SK-N-SH (cell line): ENCODE results near the gene ZCRB1. TPM values are rescaled to one million over a fixed set of nuclear protein-coding genes. Genes with fewer than 3 reads are reported as not detected.
A peak's percentile ranks its signal among the peaks of the same experiment; 100 is the strongest.
"Not testable (repeated sequence)": the region's sequence is repeated elsewhere in the genome, so short reads cannot be mapped to it uniquely, and the experiment has no call there.

Experiments used
- CTCF ChIA-PET: fragments of 300-600, 350-600 bp; formaldehyde crosslinking; extraction: SDS; loops from one replicate; lab custom pipeline; 2021; lab: Yijun Ruan, JAX
- POLR2A ChIA-PET: fragments of 350-600 bp; sonication (Branson Sonifier 250); formaldehyde crosslinking; extraction: SDS; loops from one replicate; lab custom pipeline; 2020; ENCODE audit warnings: antibody characterized with exemption, inconsistent platforms; lab: Yijun Ruan, JAX
- DNase-seq: peaks from one replicate; pipeline ENCODE4 v3.0.0; 2012
- H2AFZ ChIP-seq: fragments of 200-600 bp; sonication (generic); 2 replicates; pipeline ENCODE4 v1.8.1; 2016; ENCODE audit warnings: antibody characterized with exemption, mild to moderate bottlenecking, low read depth
- H3F3A ChIP-seq: fragments of 200-600 bp; sonication (generic); replicated peaks from 2 replicates; pipeline ENCODE3; 2016; ENCODE audit warnings: antibody characterized with exemption, mild to moderate bottlenecking; ENCODE audit not compliant: insufficient read depth
- H3K27ac ChIP-seq, 2 experiments: fragments of 200-500 bp in 1 of 2; fragments of 200-600 bp in 1 of 2; sonication (Bioruptor generic) in 1 of 2; sonication (generic), shearing (Covaris generic) in 1 of 2; 2 replicates each; pipeline versions ENCODE4 v1.5.1 to v1.6.1; 2014 to 2016; ENCODE audit warnings: low read depth in 2 of 2, inconsistent platforms in 1 of 2, low read length in 1 of 2, mild to moderate bottlenecking in 1 of 2, mixed read lengths in 1 of 2
- H3K27me3 ChIP-seq: fragments of 200-600 bp; sonication (generic), shearing (Covaris generic); 2 replicates; pipeline ENCODE4 v1.6.1; 2016; ENCODE audit warnings: mixed run types; ENCODE audit not compliant: insufficient read depth
- H3K36me3 ChIP-seq, 2 experiments: fragments of 200-500 bp in 1 of 2; fragments of 200-600 bp in 1 of 2; sonication (Bioruptor generic) in 1 of 2; sonication (generic) in 1 of 2; replicated peaks in 1 of 2; 2 replicates each; pipeline versions ENCODE3 to v1.5.1; 2014 to 2016; ENCODE audit warnings: low read length in 1 of 2, mild to moderate bottlenecking in 1 of 2; ENCODE audit not compliant: insufficient read depth in 2 of 2, control insufficient read depth in 1 of 2
- H3K4me1 ChIP-seq, 2 experiments: fragments of 200-500 bp in 1 of 2; fragments of 200-600 bp in 1 of 2; sonication (Bioruptor generic) in 1 of 2; sonication (generic), shearing (Covaris generic) in 1 of 2; 2 replicates each; pipeline versions ENCODE4 v1.5.1 to v1.6.1; 2014 to 2016; ENCODE audit warnings: low read depth in 1 of 2, low read length in 1 of 2, mixed run types in 1 of 2; ENCODE audit not compliant: insufficient read depth in 2 of 2, control insufficient read depth in 1 of 2
- H3K4me2 ChIP-seq: fragments of 200-600 bp; sonication (generic), shearing (Covaris generic); 2 replicates; pipeline ENCODE4 v1.6.1; 2017; ENCODE audit warnings: mixed run types
- H3K4me3 ChIP-seq, 2 experiments: fragments of 200-500 bp in 1 of 2; fragments of 200-600 bp in 1 of 2; sonication (Bioruptor generic) in 1 of 2; sonication (generic), shearing (Covaris generic) in 1 of 2; 2 replicates each; pipeline versions ENCODE4 v1.5.1 to v1.8.1; 2014 to 2016; ENCODE audit warnings: low read depth in 2 of 2, inconsistent platforms in 1 of 2, low read length in 1 of 2, mild to moderate bottlenecking in 1 of 2, mixed read lengths in 1 of 2, moderate library complexity in 1 of 2
- H3K79me2 ChIP-seq: fragments of 200-600 bp; sonication (generic); 2 replicates; pipeline ENCODE4 v1.8.1; 2017; ENCODE audit warnings: mild to moderate bottlenecking; ENCODE audit not compliant: insufficient read depth
- H3K9ac ChIP-seq: fragments of 200-600 bp; sonication (generic); 2 replicates; pipeline ENCODE4 v1.6.1; 2017; ENCODE audit warnings: mixed run types
- H3K9me2 ChIP-seq: fragments of 200-600 bp; sonication (generic); 2 replicates; pipeline ENCODE4 v1.6.1; 2017; ENCODE audit warnings: mixed run types
- H3K9me3 ChIP-seq: fragments of 200-600 bp; sonication (generic); 2 replicates; pipeline ENCODE4 v1.6.1; 2017; ENCODE audit warnings: mixed run types, mild to moderate bottlenecking, moderate library complexity
- H4K20me1 ChIP-seq: fragments of 200-600 bp; sonication (generic); 2 replicates; pipeline ENCODE4 v1.6.1; 2017; ENCODE audit warnings: mild to moderate bottlenecking, mixed run types; ENCODE audit not compliant: insufficient read depth
- CTCF ChIP-seq: fragments of 200-600 bp; sonication (generic); IDR thresholded peaks from 2 replicates; pipeline ENCODE4 v1.6.1; 2017; ENCODE audit warnings: antibody characterized with exemption, mild to moderate bottlenecking, moderate library complexity
- FOXM1 ChIP-seq: IDR thresholded peaks from 2 replicates; pipeline ENCODE4 v1.4.0; 2012; ENCODE audit warnings: low read depth, mild to moderate bottlenecking
- MXI1 ChIP-seq: IDR thresholded peaks from 2 replicates; pipeline ENCODE4 v1.6.1; 2012; ENCODE audit warnings: mild to moderate bottlenecking, low read depth, low read length, improper control_type of control experiment
- PBX3 ChIP-seq: IDR thresholded peaks from 2 replicates; pipeline ENCODE4; 2012
- RAD21 ChIP-seq: IDR thresholded peaks from 2 replicates; pipeline ENCODE4 v1.6.1; 2012; ENCODE audit warnings: mild to moderate bottlenecking, low read length
- REST ChIP-seq: IDR thresholded peaks from 2 replicates; pipeline ENCODE4 v1.6.1; 2012; ENCODE audit warnings: mild to moderate bottlenecking, low read depth, low read length, moderate library complexity
- RFX5 ChIP-seq: IDR thresholded peaks from 2 replicates; pipeline ENCODE4 v1.6.1; 2012; ENCODE audit warnings: mild to moderate bottlenecking, improper control_type of control experiment, low read length
- SMC3 ChIP-seq: IDR thresholded peaks from 2 replicates; pipeline ENCODE4 v1.6.1; 2012; ENCODE audit warnings: low read depth, low read length, improper control_type of control experiment
- TAF1 ChIP-seq: IDR thresholded peaks from 2 replicates; pipeline ENCODE4 v1.6.1; 2012; ENCODE audit warnings: low read depth, mild to moderate bottlenecking, low read length, moderate library complexity, borderline replicate concordance
- TEAD4 ChIP-seq: IDR thresholded peaks from 2 replicates; pipeline ENCODE4 v1.4.0; 2012; ENCODE audit warnings: mild to moderate bottlenecking, borderline replicate concordance; ENCODE audit not compliant: insufficient read depth
- WGBS: methylation state at CpG from one replicate; pipeline ENCODE4 v1.1.6; 2017; ENCODE audit warnings: low lambda C conversion rate; 5-methylcytosine and 5-hydroxymethylcytosine counted together
- polyA plus RNA-seq, 3 experiments: library from polyadenylated mRNA; depleted of rRNA; stranded (reverse); fragments of >200 nt; gene quantifications; 2 replicates each; pipeline ENCODE4 v1.2.3, GENCODE V29; 2012

ZCRB1 gene
- polyA plus RNA-seq, 1 of the 3 experiments (the other 2 are of a cell fraction), result 18.7 TPM

DNA sequence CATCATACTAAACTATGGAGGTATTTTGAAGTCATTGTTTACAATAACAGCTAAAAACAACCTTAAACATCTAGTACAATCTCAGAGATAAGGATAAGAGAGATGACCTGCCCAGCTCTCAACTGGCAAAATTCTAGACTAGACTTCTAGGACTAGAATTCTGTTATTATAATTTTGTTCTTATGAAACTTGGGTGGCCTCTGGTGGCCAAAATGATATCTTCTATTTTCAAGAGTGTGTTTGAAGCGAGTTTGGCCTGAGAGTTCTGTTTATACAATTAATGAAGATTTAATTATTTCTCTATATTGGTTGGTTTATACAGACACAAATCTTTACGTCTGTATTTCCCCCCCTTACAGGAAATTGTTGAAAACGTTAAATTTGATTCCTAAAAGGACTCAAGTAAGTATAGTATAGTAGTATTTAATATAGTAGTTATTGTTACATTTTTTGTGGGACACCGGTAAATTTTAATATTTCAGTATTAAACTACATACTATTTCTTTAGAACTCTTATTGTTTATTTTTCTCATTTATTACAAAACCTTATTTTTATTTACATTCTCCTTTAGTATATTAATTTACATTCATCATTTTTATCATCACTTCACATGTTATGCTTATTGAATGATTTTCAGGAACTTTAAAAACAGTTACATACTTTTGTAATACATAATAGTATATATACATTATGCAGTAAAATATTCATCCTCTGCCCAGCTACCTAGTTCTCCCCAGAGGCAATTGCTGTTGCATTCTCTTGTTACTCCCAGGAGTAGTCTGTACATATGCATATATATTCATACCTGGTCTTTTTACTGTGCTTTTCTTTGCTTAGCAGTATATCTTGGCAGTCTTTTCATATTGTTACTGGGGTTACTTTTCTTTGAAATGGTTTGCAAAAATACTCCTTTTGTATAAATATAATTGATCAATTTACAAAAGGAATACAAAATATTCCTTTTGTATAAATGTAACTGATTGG lies 6.7 kb upstream of the ZCRB1 start:
- peaks cover 17 to 20% of the 10 kb centered on the region in 2 experiments for H3K36me3 ChIP-seq
- H3K9me3 ChIP-seq, result no peaks in the 10 kb centered on the region
- H3K79me2 ChIP-seq, result peaks cover 97% of the 10 kb centered on the region
- WGBS, result 17% methylated on average over 4 of the region's 4 CpGs
- no peaks in the 10 kb centered on the region for H3K27me3 ChIP-seq
- no peaks in the 10 kb centered on the region for H3K9me2 ChIP-seq
- peaks cover 2 to 13% of the 10 kb centered on the region in 2 experiments for H3K4me1 ChIP-seq
- TF ChIP-seq PBX3 (no peak), RAD21 (peak; percentile 83), CTCF (peak; percentile 77), SMC3 (peak; percentile 41; the same call in 1 of the 2 replicates), TAF1 (no peak), RFX5 (no peak), MXI1 (no peak), TEAD4 (no peak), FOXM1 (no peak), REST (no peak)
- no peak overlapping the region for H3K4me2 ChIP-seq
- H3K4me3 ChIP-seq, result no peak overlapping the region
- DNase-seq, result peak; percentile 56
- H4K20me1 ChIP-seq, result peaks cover 59% of the 10 kb centered on the region
- CTCF ChIA-PET, result interaction anchor here (0.5 to 1.6 kb wide), 36 partner anchors 9 to 1387 kb away, joined by 3 to 27 read pairs (median 4); no protein-coding TSS in a partner anchor
- H2AFZ ChIP-seq, result no peak overlapping the region
- POLR2A ChIA-PET, result interaction anchor here (1.4 kb wide), 1 partner anchor 39 kb away, joined by 3 read pairs; no protein-coding TSS in a partner anchor
- H3K9ac ChIP-seq, result no peak overlapping the region
- peaks cover 6% of the 10 kb centered on the region for H3F3A ChIP-seq
- H3K27ac ChIP-seq, result no peak overlapping the region

DNA sequence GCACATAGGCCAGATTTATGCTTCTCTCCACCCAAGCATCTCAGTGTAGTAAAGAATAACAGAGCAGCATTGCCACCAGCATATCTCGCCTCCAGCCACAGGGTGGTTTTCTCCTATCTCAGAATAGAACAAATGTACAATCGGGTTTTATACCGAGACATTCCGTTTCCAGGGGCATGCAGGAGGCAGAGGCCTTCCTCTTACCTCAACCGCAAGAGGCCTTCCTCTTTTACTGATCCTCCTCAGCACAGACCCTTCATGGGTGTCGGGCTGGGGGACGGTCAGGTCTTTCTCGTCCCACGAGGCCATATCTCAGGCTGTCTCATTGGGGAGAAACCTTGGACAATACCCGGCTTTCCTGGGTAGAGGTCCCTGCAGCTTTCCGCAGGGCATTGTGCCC lies 4.2 kb upstream of the ZCRB1 start:
- H3K36me3 ChIP-seq, H3K9me3 ChIP-seq, POLR2A ChIA-PET, H3K9me2 ChIP-seq, H3F3A ChIP-seq, H3K27me3 ChIP-seq, CTCF ChIA-PET, H3K27ac ChIP-seq, H3K4me2 ChIP-seq, DNase-seq, H3K9ac ChIP-seq, H2AFZ ChIP-seq, H3K4me3 ChIP-seq: not testable (repeated sequence)
- H4K20me1 ChIP-seq, result peaks cover 58% of the 10 kb centered on the region
- WGBS, result 93% methylated on average over 11 of the region's 11 CpGs
- H3K4me1 ChIP-seq, result peaks cover 12 to 19% of the 10 kb centered on the region in 2 experiments
- H3K79me2 ChIP-seq, result peaks cover 100% of the 10 kb centered on the region
